Endothelial cell (in vitro differentiated cells): ENCODE results near the gene TGFB2. TPM values are rescaled to one million over a fixed set of nuclear protein-coding genes. Genes with fewer than 3 reads are reported as not detected.
A peak's percentile ranks its signal among the peaks of the same experiment; 100 is the strongest.

ENCODE experiments used
- DNase-seq: peaks from one replicate; pipeline ENCODE4 v3.0.0; 2021; ENCODE audit warnings: low spot score
- H3K27ac Mint-ChIP-seq: one replicate; pipeline ENCODE4 v1.8.0; 2021; ENCODE audit warnings: mixed read lengths, inconsistent platforms; ENCODE audit not compliant: unreplicated experiment
- H3K27me3 Mint-ChIP-seq: one replicate; pipeline ENCODE4 v1.8.0; 2021; ENCODE audit warnings: mild to moderate bottlenecking, moderate library complexity, mixed read lengths, inconsistent platforms; ENCODE audit not compliant: unreplicated experiment
- H3K36me3 Mint-ChIP-seq: one replicate; pipeline ENCODE4 v1.8.0; 2021; ENCODE audit warnings: mild to moderate bottlenecking, low read depth, mixed read lengths, inconsistent platforms; ENCODE audit not compliant: unreplicated experiment
- H3K4me1 Mint-ChIP-seq: one replicate; pipeline ENCODE4 v1.8.0; 2021; ENCODE audit warnings: mild to moderate bottlenecking, mixed read lengths, inconsistent platforms; ENCODE audit not compliant: unreplicated experiment
- H3K4me3 Mint-ChIP-seq: one replicate; pipeline ENCODE4 v1.8.0; 2021; ENCODE audit warnings: mild to moderate bottlenecking, mixed read lengths, inconsistent platforms; ENCODE audit not compliant: unreplicated experiment
- H3K9me3 Mint-ChIP-seq: one replicate; pipeline ENCODE4 v1.8.0; 2021; ENCODE audit warnings: mixed read lengths, inconsistent platforms; ENCODE audit not compliant: unreplicated experiment
- CTCF ChIP-seq: fragments of 200-600 bp; sonication (generic); IDR thresholded peaks from one replicate; pipeline ENCODE4 v1.5.0; 2021; ENCODE audit warnings: antibody characterized with exemption; ENCODE audit not compliant: unreplicated experiment
- long read RNA-seq: library from polyadenylated mRNA; unstranded; transcript quantifications from one replicate; pipeline ENCODE4 v2.0.0, GENCODE V29; 2020; ENCODE audit not compliant: unreplicated experiment
- total RNA-seq: library from RNA; stranded (reverse); fragmentation: NEBNext Ultra II Directional; extraction: Animal tissue kit (Norgen Biotek cat#: 25700); gene quantifications from one replicate; pipeline ENCODE4 v1.2.1, GENCODE V29; 2021; ENCODE audit not compliant: unreplicated experiment

TGFB2 gene
- 0.62 TPM for total RNA-seq
- long read RNA-seq: 0 reads

- no peaks in the 10 kb centered on the region for H3K9me3 Mint-ChIP-seq
- H3K27ac Mint-ChIP-seq: no peak within 1 kb of the TSS
- peak; percentile 17 for DNase-seq
- H3K36me3 Mint-ChIP-seq: no peaks in the 10 kb centered on the region
- peaks cover 6% of the 10 kb centered on the region for H3K27me3 Mint-ChIP-seq
- TF ChIP-seq CTCF: no peak
- no peak within 1 kb of the TSS for H3K4me3 Mint-ChIP-seq
- peaks cover 15% of the 10 kb centered on the region for H3K4me1 Mint-ChIP-seq
Observed at GRCh38 chr1:218344814-218345672, at the start of gene TGFB2. Gene TGFB2, plus strand, starts transcription at chr1:218345336. Its CDS starts 1,366 bp downstream, at chr1:218346702.

GRCh38 chr1:218296162-218296561 lies 49.0 kb upstream of the TGFB2 start:
- Mint-ChIP-seq H3K27ac (no peak overlapping the region), H3K27me3 (no peaks in the 10 kb centered on the region), H3K36me3 (no peaks in the 10 kb centered on the region), H3K9me3 (no peaks in the 10 kb centered on the region), H3K4me3 (no peak overlapping the region), H3K4me1 (no peaks in the 10 kb centered on the region)
- no peak for TF ChIP-seq CTCF
- DNase-seq: no peak

- no peak for TF ChIP-seq CTCF
- Mint-ChIP-seq H3K4me1 (no peaks in the 10 kb centered on the region), H3K36me3 (no peaks in the 10 kb centered on the region), H3K27me3 (no peaks in the 10 kb centered on the region), H3K4me3 (no peak overlapping the region), H3K27ac (no peak overlapping the region), H3K9me3 (no peaks in the 10 kb centered on the region)
- no peak for DNase-seq
Observed at GRCh38 chr1:218297461-218297860, 47.7 kb upstream of the TGFB2 start.

GRCh38 chr1:218297867-218298266 lies 47.3 kb upstream of the TGFB2 start:
- no peak for DNase-seq
- H3K4me1 Mint-ChIP-seq: no peaks in the 10 kb centered on the region
- no peaks in the 10 kb centered on the region for H3K9me3 Mint-ChIP-seq
- H3K4me3 Mint-ChIP-seq: no peak overlapping the region
- no peak for TF ChIP-seq CTCF
- no peaks in the 10 kb centered on the region for H3K27me3 Mint-ChIP-seq
- no peaks in the 10 kb centered on the region for H3K36me3 Mint-ChIP-seq
- no peak overlapping the region for H3K27ac Mint-ChIP-seq

- Mint-ChIP-seq H3K36me3 (no peaks in the 10 kb centered on the region), H3K4me3 (no peak overlapping the region), H3K27ac (no peak overlapping the region), H3K27me3 (no peaks in the 10 kb centered on the region), H3K9me3 (no peaks in the 10 kb centered on the region), H3K4me1 (no peaks in the 10 kb centered on the region)
- no peak for TF ChIP-seq CTCF
- DNase-seq: no peak
Observed at GRCh38 chr1:218298398-218298797, 46.7 kb upstream of the TGFB2 start.
